GM21576 (cell line): Measurements from ENCODE around the gene TNNT3.

Experiments used
- ATAC-seq: cut with Tn5 transposase; IDR thresholded peaks from one replicate; pipeline ENCODE4 v1.9.1; 2021; ENCODE audit warnings: mild to moderate bottlenecking, moderate library complexity; ENCODE audit not compliant: unreplicated experiment

Gene TNNT3

DNA sequence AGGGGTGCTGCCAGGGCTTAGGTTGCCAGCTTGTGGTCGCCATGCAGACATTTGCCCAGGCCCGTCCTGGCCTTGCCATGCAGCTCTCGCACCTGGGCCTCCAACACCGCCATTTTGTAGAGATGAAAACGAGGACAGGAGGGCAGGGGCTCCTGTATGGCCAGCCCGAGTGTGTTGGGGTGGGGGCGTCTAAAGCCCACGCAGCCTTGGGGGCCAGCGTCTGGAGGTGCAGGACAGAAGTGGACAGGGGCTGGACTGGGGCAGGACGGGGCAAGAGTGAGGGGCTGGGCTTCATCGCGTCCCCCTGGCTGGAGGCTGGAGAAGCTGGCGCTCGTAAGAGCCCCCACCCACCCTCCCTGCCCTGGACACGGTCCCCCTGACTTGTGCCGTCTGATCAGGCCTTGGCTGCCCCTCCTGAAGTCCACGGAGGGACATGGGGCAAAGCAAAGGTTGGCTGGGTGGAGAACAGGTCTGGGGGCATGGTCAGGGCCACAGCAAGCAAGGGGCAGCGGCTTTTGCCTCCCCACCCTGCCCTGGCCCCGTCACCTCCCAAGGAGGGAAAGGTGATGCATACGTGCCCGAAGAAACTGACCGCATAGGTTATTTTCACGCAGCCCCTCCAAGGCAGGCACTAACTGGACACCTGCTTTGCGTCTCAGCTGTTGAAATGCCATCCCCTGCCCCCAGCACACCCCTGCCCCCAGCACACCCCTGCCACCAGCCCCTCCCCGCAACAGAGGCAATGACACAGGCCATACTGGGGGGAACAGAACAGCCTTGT lies 815 bp downstream of the TNNT3 start:
- ATAC-seq, result no peak

DNA sequence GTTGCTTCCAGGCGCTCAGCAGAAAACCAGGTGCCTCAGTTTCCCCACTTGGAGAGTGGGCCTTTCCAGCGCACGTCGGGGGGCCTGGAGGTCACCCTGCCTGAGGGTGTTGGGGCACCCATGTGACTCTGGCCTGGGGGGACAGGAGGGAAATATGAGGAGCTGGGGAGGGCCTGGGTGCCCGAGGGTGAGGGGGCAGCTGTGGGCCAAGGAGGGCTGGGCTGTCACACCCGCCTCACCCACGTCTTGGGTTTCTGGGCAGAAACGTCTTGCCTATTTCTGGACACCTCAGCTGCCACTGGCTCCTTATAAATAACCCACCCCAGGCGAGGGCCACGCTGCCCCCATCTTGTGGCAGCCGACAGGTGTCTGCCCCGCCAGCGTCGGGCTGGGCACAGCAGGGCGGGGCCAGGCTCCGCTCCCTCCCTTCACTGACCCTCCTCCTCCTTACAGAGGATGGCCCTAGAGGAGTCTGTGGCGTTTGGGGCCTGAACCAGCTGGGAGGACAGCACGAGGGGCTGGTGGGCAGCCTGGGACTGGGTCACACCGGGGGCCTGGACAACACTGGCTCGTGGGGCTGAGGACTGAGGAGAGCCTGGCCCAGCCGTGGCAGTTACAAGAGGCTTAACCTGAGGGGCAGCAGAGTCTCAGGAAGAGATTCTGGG lies 1.5 kb downstream of the TNNT3 start:
- ATAC-seq, result no peak

DNA sequence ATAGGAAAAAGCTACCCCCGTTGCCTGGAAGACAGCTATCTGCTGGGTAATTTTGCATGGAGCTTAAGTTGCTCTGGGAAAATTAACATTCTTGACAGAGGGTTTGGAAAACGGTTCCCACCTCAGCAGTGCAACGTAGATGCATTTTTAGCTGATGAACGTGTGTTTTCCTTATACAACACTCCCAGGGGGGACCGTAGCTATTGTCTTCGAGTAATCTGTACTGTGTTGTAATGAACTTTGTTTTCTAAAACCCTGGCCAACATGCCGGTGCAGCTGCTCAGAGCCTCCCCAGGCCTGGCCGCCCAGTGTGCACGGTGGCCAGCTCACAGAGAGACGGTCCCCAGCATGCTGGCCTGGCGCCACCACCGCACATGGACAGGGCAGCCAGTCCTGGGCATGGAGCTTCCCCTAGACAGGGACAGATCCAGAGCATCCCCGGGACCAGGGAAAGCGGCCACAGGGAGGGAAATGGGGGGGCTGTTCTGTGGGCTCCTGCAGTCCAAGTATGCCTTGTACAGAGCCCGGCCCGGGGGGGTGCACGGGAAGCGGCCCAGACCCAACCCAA lies 2.2 kb downstream of the TNNT3 start:
- no peak for ATAC-seq

DNA sequence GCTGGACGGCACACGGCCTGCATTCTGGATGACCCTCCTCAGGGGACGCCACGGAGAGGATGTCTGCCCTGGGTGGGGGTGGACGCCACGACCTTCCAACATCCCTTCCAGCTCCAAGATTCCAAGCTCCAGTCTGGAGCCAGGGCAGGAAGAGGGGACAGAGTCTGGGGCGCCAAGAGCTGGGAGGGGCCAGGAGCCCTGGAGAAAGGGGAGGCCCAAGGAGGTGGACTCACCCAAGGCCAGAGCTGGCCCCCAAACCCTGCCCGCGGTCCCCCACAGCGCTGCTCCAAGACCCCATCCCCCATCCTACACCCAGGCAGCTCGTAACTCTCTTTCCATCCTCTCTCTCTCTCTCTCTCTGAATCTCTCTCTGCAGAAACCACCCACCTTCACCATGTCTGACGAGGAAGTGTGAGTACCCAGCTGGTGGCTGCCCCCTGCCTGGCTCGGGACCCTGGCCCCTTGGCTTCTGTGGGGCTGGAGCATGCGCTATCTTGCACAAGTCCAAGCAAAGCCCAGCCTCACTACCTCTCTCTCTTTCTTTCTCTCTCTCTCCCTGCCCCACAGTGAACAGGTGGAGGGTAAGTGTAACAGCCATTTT lies 3.1 kb downstream of the TNNT3 start:
- no peak for ATAC-seq

DNA sequence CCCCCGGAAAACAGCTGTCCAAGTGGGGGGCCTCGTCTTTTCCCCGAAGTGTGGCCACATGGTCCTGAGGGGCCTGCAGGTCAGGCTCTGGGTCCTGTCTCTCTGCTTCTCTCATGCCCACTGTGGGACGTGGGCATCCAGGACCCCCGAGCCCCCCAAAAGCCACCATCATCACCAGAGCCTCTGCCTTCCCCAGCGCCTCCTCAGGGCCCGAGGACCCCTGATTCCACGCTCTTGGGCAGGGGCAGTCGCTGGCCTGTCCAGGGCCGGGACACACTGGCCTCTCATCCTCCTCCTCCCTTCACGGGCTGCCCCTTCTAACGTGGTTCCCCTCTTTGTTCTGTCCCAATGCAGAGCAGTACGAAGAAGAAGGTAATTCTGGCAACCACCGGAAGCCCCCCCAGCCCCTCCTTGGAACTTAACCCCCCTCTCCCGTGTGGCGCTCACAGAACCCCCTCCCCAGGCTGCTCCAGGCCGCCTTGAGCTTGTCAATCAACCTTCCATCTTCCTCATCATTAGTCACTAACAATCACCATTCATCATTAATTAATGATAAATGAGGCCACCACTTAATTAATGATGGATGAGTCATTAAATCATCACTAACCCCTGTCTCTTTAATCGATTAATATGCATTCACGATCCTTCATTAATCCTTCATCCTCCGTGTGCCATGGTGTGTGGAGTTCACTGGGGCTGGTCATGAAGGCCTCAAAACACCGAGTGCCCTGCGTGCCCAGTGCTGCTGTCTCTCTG lies 3.9 kb downstream of the TNNT3 start:
- ATAC-seq, result no peak

DNA sequence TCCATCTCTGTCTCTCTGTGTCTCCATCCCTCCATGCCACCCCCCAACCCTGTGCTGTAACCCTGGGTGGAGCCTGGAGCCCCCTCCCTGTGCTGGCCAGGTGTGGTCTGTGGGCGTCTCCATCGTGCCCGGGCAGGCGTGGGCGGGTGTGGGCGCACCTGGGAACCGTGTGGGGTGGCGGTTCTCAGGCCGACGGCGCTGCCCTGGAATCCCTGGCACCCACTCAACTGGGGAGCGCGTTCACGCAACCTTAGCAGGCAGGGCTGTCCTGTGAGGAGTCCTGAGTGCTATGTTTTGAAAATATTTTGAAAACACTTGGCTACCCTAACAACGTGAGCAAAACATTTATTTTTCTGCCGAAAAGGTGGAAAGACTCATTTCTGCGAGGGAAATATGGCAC lies 4.7 kb downstream of the TNNT3 start:
- no peak for ATAC-seq

DNA sequence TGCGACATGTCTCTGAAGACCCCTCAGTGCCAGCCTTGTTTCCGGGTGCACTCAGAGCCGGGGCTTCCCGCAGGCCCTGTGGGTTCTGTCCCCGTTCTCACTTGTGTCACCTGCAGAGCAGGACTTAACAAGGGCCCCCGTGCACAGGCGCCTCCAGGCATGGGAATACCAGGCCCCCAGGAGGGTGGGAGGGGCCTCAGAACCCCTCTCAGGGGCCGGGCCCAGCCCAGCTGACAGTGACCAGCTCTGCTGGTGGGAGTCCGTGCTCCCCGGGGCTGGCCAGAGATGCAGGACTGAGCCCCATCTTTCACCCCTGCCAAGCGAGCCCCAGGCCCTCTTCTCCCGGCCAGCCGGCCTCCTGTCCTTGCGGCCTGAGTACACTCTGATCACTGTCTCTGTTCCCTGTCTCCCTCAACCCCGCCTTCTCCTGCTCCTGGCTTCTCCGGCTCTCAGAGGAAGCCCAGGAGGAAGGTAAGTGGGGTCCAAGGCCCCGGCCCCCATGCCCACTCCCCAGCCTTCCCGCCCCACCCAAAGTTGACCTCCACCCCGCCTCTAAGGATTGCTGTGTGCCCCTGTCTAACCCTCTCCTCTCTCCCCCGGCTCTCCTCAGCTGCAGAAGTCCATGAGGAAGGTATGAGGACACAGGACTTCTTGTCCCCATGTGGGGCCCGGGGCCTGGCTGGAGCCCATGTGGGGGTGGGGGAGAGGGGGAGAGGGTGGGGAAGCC lies 5.3 kb downstream of the TNNT3 start:
- ATAC-seq, result no peak

DNA sequence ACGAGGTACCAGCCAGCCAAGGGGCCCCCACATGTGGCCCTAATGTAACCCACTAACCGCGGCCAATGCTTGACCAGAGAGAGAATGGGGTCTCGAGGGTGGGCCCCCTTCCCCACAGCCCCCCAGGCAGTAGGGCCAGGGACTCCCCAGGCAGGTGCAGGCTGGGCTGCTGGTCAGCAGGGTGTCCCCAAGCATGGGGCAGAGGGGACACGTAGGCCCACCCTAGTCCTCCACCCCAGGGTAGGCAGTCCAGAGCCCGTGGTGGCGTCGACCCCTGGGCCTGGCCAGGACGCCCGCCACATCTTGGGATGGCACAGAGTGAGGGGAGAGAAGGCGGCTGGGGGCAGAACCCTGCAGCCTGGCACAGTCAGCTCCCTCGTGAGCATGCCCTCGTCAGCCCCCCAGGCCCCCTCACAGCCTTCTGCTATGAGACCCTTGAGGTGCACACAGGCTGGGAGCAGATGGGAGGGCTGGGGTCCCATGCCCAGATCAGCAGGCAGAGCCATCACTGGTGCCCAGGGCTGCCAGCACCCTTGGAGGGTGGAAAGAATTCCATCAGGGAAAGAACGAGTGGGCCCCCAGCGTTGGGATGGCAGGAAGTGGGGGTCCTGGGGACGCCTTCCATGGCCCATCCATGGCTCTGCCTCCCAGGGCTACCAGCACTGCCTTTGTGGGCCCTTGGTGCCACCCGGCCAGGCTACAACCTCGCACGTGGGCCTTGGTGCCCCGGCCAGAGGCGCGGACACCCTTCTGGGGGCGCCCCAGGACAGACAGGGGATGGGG lies 6.1 kb downstream of the TNNT3 start:
- ATAC-seq, result no peak

DNA sequence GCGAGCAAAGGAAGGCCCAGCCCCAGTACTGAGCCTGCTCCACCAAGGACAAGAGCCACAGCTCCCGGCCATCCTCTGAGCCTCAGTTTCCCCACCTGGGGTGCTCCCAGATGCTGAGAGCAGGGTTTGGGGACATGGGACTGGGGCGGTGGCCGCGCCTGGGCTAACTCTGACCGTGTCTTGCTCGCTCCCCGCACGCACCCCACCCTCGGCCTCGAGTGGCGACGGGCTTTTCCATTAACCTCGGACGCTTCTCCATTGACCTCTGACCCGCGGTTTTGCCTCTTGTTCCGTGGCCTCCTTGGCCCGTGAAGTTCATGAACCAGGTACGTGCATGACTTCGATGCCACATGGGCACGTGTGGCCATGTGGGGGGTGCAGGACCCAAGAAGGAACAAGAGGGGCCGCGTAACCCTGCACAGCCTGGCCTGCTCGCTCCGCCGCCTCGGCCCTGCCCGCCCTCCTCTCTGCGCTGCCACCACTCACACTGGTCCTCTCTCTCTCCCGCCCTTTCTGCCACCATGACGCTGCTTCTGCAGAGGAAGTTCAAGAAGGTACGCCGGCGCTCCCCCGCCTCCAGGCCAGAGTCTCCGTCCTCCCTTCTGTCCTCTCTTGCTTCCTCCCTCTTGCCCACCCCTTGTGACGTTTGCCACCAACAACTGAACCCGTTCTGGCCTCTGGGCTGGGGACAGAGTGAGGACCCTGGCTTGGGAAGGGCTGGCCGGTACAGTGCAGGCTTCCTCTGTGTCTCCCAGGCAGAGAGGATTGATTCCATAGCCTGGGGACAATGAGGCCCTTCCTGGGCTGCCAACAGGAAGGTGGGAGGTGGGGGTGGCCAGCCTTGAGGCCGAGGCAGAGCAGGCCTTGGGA lies 6.9 kb downstream of the TNNT3 start:
- no peak for ATAC-seq

DNA sequence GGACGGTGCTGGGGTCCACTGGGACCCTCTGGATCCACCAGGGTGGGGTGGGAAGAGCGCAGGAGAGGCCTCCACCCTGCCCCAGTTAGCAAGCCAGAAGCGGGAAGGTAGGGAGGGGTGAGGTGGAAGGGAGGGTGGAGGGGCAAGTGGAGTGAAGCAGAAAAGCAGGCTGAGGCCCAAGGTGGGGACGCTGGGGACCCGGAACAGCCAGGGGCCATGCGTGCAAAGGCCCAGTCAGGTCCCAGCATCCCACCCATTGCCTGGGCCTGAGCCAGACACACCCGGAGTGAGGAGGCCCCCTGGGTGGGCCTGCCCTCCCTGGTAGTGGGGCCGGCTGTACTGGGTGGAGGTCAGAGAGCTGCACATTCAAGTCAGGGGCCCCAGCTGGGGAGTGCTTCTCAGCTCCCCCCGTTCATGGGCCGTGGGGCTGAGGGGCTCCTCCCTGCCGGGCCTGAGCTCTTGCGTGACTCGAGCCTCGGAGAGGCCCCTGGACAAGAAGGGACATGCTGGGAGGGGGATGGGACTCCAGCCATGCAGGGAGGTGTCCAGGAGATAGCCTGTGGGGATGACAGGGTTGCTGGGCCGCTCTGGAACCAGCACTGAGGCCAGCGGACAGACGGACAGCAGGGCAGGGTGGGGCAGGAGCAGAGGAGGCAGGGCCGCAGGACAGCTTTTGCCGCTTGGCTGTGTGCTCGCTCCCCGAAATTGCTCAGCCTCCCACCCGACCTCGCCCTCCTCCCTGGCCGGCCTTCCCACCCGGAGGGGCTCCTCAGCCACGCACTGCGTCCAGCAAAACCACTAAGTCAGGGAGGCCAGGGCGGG lies 7.7 kb downstream of the TNNT3 start:
- ATAC-seq, result no peak

DNA sequence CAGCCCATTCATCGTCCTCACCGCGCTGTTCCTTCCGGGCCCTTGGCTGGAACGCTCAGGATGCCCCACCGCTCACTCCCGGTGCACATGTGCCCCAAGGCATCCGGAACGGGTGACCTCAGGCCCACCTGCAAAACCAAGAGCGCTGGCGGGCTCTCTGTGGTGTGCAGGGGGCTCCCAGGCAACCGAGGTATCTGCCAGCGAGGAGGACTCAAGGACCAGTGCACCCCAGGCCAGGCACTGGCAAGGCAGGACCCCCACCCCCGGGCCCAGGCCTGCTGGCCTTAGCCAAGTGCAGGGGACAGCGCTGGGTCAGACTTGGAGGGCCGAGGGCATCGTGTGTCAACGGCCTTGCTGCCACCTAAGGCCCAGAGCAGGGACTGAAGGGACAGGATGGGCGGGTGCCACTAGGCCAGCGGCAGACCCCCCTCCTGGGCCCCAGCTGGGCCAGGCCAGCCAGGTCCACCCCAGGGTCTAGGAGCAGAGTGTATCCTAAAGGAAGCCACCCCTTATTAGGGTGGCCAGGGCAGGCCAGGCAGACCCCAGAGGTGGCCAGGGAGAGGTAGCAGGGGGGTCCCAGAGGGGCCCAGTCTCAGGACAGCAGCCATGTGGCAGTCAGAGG lies 8.5 kb downstream of the TNNT3 start:
- ATAC-seq, result no peak

DNA sequence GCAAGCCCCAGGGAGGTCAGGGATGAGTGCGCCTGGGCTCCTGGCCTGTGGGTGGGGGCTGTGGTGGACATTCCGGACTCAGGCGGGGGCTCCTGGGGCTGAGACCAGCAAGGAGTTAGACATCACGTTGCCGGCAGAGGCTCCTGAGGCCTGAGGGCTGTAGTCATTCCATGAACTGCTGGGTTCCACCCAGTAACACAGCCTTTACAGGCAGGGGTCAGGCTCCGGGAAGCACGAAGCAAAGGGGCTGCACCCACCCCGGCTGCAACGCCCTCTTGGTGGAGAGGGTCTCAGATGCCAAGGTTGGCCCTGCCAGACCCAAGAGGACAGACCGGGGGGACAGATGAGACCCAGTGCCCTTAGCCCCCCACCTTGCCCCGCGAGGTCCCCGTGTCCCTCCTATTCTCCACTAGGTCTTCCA lies 9.0 kb downstream of the TNNT3 start:
- no peak for ATAC-seq

DNA sequence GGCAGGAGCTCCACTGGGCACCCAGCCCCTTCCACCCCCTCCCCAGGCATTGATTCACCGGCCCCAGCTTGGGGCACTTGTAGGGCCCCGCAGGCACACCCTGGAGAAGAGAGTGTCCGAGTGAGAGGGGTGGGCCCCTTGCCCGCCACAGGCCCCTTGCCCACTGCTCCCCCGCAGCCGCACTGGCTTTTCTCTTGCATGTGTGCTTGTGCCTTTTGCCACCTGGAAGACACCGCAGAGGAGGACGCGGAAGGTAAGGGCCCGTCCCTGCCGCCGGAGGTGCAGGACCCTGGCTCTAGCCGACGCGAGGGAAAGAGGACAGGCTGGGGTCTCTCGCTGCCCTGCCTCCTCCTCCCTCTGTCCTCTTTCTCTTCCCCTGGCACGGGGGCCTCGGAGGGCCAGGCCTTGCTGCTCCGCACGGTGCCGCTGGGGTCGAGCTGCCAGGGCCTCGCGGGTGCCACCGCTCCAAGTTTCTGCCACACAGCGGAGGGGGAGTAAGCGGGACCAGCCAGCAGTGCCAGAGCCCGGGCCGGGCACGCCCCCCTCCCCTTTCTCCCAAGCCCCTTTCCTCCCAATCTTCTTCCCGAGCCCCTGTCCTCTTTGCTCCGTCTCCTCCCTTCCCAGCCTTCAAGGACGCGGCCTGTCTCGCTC lies 9.5 kb downstream of the TNNT3 start:
- no peak for ATAC-seq

DNA sequence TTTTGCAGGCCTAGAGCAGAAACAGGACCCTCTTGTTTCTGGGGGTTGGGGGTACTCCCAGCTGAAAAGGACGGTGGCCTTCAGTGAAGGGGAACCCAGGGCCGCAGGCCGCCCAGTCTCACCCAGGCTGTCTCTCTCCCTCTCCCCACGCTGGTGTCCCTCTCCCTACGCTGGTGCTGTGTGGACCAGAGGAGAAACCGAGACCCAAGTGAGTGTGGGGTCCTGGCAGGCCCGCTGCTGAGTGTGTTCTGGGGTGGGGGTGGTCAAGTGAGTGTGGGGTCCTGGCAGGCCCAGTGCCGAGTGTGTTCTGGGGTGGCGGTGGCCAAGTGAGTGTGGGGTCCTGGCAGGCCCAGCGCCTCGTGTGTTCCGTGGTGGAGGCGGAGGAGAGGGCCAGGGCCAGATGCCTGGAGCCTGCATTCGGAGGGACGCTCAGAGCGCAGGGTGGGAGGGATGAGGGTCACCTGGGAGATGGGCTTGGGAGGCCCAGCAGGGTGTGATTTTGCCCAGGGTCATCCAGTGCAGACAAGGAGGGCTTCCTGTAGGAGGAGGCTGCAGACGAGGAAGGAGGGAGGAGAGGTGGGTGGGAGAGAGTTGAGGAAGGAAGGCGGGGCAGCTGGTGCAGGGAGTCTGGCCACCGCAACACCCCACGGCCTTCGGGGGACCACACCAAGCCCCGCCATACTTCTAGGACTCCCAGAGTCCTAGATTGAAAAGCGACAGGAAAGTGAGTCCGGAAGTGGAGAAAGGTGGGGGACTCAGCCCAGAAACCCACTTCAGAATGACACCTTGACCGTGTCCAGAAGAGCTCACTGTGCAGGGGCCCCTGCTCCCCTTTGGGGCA lies 10.3 kb downstream of the TNNT3 start:
- ATAC-seq, result no peak

DNA sequence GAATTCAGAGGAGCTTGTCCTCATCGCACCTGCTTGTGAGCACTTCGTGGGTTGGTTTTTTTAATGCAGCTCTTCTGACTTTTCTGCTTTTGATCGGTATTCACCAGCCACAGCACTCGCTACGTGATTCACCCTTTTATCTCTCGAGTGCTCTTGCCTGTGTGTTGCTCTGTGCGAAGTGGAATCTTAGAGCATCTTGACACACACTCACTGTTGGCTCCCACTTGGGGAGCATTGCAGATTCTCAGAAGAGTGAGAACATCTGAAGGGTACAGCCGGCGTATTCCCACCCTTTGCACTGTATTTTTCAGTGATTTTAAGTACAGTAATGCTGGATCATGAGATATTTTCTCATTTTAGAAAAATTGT lies 10.9 kb downstream of the TNNT3 start:
- no peak for ATAC-seq
